ENCODE results near the gene LY86. TPM values are rescaled to one million over a fixed set of nuclear protein-coding genes. Genes with fewer than 3 reads are reported as not detected.

The LY86 gene
- total RNA-seq, 1 donor from 2014 or later, result not detected

- no peak for DNase-seq (ENCODE audit: low spot score in 2 of 2, unreplicated experiment in 2 of 2)
- TF ChIP-seq, protein P1, sequence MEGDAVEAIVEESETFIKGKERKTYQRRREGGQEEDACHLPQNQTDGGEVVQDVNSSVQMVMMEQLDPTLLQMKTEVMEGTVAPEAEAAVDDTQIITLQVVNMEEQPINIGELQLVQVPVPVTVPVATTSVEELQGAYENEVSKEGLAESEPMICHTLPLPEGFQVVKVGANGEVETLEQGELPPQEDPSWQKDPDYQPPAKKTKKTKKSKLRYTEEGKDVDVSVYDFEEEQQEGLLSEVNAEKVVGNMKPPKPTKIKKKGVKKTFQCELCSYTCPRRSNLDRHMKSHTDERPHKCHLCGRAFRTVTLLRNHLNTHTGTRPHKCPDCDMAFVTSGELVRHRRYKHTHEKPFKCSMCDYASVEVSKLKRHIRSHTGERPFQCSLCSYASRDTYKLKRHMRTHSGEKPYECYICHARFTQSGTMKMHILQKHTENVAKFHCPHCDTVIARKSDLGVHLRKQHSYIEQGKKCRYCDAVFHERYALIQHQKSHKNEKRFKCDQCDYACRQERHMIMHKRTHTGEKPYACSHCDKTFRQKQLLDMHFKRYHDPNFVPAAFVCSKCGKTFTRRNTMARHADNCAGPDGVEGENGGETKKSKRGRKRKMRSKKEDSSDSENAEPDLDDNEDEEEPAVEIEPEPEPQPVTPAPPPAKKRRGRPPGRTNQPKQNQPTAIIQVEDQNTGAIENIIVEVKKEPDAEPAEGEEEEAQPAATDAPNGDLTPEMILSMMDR (IDR thresholded peaks at IDR 0.05; ENCODE audit: unreplicated experiment), result no peak
- Mint-ChIP-seq H3K27me3 (ENCODE audit: low read depth) (peaks cover 8% of the 10 kb centered on the region), H3K4me1 (peaks cover 50% of the 10 kb centered on the region), H3K27ac (no peak overlapping the region), H3K4me3 (no peak overlapping the region), H3K9me3 (peaks cover 17% of the 10 kb centered on the region), H3K36me3 (peaks cover 6% of the 10 kb centered on the region)
Observed at GRCh38 chr6:6695625-6696276, 107.2 kb downstream of the LY86 start.

DNA sequence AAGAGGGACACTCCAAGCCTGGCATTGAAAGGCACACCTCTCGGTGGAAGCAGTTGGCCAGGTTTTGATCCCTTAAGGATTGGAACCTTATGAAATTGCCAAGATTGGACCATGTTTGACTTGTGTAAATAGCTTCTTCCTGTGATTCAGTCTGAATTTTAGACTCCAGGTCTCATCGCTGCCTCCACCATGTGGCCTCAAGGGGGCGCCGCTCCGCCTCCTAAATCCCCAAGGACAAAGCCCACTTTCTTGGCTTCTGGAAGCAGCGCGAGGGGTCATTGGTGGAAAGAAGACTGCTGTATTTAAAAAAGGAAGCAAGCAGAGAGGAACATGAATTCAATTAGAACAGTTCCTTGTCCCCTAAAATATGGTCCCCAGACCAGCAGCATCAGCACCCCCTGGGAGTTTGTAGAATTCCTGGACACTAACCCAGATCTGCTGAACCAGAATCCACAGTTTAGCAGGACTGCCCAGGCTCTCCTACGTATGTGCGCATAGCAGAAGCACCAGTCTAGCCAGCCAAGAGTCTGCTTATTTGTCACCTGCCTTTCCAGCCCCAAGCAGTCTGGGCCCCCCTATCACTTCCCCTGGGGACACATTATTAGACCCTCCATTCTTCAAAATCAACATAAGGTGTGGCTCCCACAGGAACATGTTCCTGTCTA is 108.5 kb downstream of the LY86 start:
- Mint-ChIP-seq H3K9me3 (peaks cover 9% of the 10 kb centered on the region), H3K4me3 (no peak overlapping the region), H3K27ac (peak overlapping the region; percentile 56), H3K4me1 (peaks cover 60% of the 10 kb centered on the region), H3K36me3 (no peaks in the 10 kb centered on the region), H3K27me3 (ENCODE audit: low read depth) (peaks cover 8% of the 10 kb centered on the region)
- peak; percentile 37 to 77 for DNase-seq (ENCODE audit: low spot score in 2 of 2, unreplicated experiment in 2 of 2)
- TF ChIP-seq, protein P1 (IDR thresholded peaks at IDR 0.05; ENCODE audit: unreplicated experiment), result peak; percentile 76

DNA sequence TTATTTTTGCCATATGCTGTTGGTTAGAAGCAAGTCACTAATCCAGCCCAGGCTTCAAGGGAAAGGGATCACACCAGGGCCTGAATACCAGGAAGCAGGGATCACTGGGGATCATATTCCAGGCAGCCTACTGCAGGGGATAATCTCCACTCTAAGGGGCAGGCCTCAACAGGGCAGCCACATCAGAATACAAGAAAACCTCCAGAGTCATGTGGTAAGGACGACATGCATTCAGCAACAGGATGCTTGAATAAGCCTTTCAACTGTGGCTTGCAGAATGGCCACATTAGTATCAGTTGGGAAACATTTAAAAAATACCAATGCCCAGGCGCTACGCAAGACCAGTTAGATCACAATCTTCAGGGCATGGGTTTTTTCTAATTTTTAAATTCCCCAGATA is 109.1 kb downstream of the LY86 start:
- peaks cover 4% of the 10 kb centered on the region for H3K9me3 Mint-ChIP-seq
- H3K27me3 Mint-ChIP-seq (ENCODE audit: low read depth), result peaks cover 8% of the 10 kb centered on the region
- TF ChIP-seq, protein P1 (IDR thresholded peaks at IDR 0.05; ENCODE audit: unreplicated experiment), result no peak
- no peak for DNase-seq (ENCODE audit: low spot score in 2 of 2, unreplicated experiment in 2 of 2)
- H3K27ac Mint-ChIP-seq, result peak overlapping the region; percentile 56
- H3K36me3 Mint-ChIP-seq, result no peaks in the 10 kb centered on the region
- H3K4me3 Mint-ChIP-seq, result no peak overlapping the region
- peaks cover 60% of the 10 kb centered on the region for H3K4me1 Mint-ChIP-seq

GRCh38 chr6:6699741-6700367 is 111.3 kb downstream of the LY86 start:
- DNase-seq (ENCODE audit: low spot score in 2 of 2, unreplicated experiment in 2 of 2), result peak; percentile 74 to 82
- TF ChIP-seq, protein P1 (IDR thresholded peaks at IDR 0.05; ENCODE audit: unreplicated experiment), result no peak
- Mint-ChIP-seq H3K27ac (peak overlapping the region; percentile 94), H3K27me3 (ENCODE audit: low read depth) (peaks cover 8% of the 10 kb centered on the region), H3K4me1 (peaks cover 57% of the 10 kb centered on the region), H3K4me3 (no peak overlapping the region), H3K36me3 (no peaks in the 10 kb centered on the region), H3K9me3 (no peaks in the 10 kb centered on the region)

DNA sequence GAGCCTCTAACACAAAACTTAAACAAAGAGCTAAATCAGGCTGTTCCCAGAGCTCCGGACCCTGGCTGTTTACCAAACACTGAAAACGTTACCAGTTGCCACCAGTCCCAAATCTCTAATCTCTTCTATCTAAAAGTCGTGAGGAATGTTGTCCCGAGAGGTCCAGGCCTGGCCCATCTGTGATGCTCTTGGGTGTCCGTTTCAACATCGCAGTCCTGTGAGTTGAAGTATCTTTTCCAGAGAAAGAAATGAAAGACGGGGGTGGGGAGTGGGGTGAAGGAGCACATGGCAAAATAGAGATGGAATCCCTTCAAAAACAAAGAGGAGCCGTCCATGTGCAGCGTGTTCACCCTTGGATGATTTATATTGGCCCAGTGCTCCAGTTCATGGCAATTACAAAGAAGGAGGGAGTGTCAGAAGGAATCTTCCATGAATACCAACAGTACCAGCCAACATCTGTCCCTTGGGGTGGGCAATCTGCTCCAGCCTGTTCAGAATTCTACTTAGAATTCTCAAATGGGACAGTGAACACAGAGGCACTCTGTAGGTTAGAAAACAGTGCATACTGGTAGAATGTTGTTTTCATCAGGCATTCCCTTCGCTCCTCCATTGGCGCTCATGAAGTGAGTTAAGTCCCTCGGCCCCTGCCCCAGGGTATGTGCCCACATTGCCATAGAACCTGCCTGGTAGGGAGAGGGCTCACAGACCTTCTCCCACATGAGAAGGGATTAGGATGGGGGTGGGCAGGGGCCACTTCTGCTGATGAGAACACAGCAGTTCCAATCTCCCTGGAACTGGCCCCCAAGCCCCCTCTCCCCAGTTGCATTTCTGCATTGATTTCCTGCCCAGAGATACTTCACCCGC is 112.1 kb downstream of the LY86 start:
- H3K27me3 Mint-ChIP-seq (ENCODE audit: low read depth), result peaks cover 5% of the 10 kb centered on the region
- TF ChIP-seq, protein P1 (IDR thresholded peaks at IDR 0.05; ENCODE audit: unreplicated experiment), result no peak
- H3K27ac Mint-ChIP-seq, result peak overlapping the region; percentile 94
- peaks cover 49% of the 10 kb centered on the region for H3K4me1 Mint-ChIP-seq
- H3K9me3 Mint-ChIP-seq, result no peaks in the 10 kb centered on the region
- H3K36me3 Mint-ChIP-seq, result no peaks in the 10 kb centered on the region
- H3K4me3 Mint-ChIP-seq, result no peak overlapping the region
- DNase-seq (ENCODE audit: low spot score in 2 of 2, unreplicated experiment in 2 of 2), result no peak

Measured in mesothelial cell of epicardium (in vitro differentiated cells).